HG02610 (cell line): Measurements from ENCODE around the gene LGR4.

Experiments used
- ATAC-seq: cut with Tn5 transposase; IDR thresholded peaks from one replicate; pipeline ENCODE4 v1.9.1; 2021; ENCODE audit warnings: mild to moderate bottlenecking, moderate library complexity; ENCODE audit not compliant: unreplicated experiment

The LGR4 gene

GRCh38 chr11:27406498-27407354, 65.9 kb downstream of the LGR4 start:
- ATAC-seq, result no peak

- no peak for ATAC-seq
These were observed 67.5 kb downstream of the LGR4 start for GRCh38 chr11:27405134-27405533.

GRCh38 chr11:27404427-27404826, 68.2 kb downstream of the LGR4 start:
- no peak for ATAC-seq

GRCh38 chr11:27403195-27403594, 69.4 kb downstream of the LGR4 start:
- ATAC-seq, result no peak

GRCh38 chr11:27402450-27402849, 70.1 kb downstream of the LGR4 start:
- ATAC-seq, result no peak

- ATAC-seq, result no peak
These were observed 70.7 kb downstream of the LGR4 start for GRCh38 chr11:27401833-27402316.

- ATAC-seq, result no peak
These were observed 71.2 kb downstream of the LGR4 start for GRCh38 chr11:27401280-27401832.

GRCh38 chr11:27398400-27398770, 74.2 kb downstream of the LGR4 start:
- ATAC-seq, result no peak

GRCh38 chr11:27397624-27398399, 74.8 kb downstream of the LGR4 start:
- no peak for ATAC-seq

- no peak for ATAC-seq
These were observed 76.2 kb downstream of the LGR4 start for GRCh38 chr11:27396259-27396839.

GRCh38 chr11:27395556-27396258, 76.9 kb downstream of the LGR4 start:
- ATAC-seq, result no peak

GRCh38 chr11:27394781-27395228, 77.8 kb downstream of the LGR4 start:
- ATAC-seq, result no peak

- no peak for ATAC-seq
These were observed 80.1 kb downstream of the LGR4 start for GRCh38 chr11:27392278-27393114.

- no peak for ATAC-seq
These were observed 81.1 kb downstream of the LGR4 start for GRCh38 chr11:27391331-27392015.

- ATAC-seq, result no peak
These were observed 82.0 kb downstream of the LGR4 start for GRCh38 chr11:27390318-27391295.

- ATAC-seq, result no peak
These were observed 83.7 kb downstream of the LGR4 start for GRCh38 chr11:27388869-27389268.

GRCh38 chr11:27388001-27388400, 84.6 kb downstream of the LGR4 start:
- ATAC-seq, result no peak

- ATAC-seq, result no peak
These were observed 85.2 kb downstream of the LGR4 start for GRCh38 chr11:27387362-27387761.
